A549 treated with GW870086 at 1 μM for 4 hours (cell line): ENCODE data around the gene RPP21. TPM values are rescaled to one million over a fixed set of nuclear protein-coding genes. Genes with fewer than 3 reads are reported as not detected.

ENCODE experiments used
- total RNA-seq: library from RNA; stranded (reverse); fragments of 200-300 nt; extraction: Qiagen RNA extraction; gene quantifications from 5 replicates; pipeline ENCODE4 v1.2.3, GENCODE V29; 2022; ENCODE audit warnings: low read depth

RPP21 gene
- total RNA-seq = 60.1 to 74.0 TPM (median 65.1 TPM) in 5 replicates

GRCh38 chr6:30344868-30345671 lies at the start of gene RPP21:
TSS of gene RPP21 (plus strand) at chr6:30345156. CDS start at chr6:30345172, 16 bp downstream.

GRCh38 chr6:30326526-30327231 lies 18.3 kb upstream of the RPP21 start, which contains the start of gene TRIM39:
TSS of gene TRIM39 (plus strand) at chr6:30326927. CDS start at chr6:30329318, 2,391 bp downstream.

Other genes starting within 250 kb of the RPP21 start
- 0.33 to 1.4 TPM (median 0.83 TPM) in 5 replicates for gene TRIM31, start 232.1 kb upstream of the RPP21 start, total RNA-seq
- gene TRIM40, start 209.0 kb upstream of the RPP21 start, total RNA-seq = not detected in 5 replicates
- gene TRIM10, start 183.9 kb upstream of the RPP21 start, total RNA-seq = not detected in 5 replicates
- gene TRIM15, start 181.6 kb upstream of the RPP21 start, total RNA-seq = not detected in 5 replicates
- 26.9 to 28.8 TPM (median 28.0 TPM) in 5 replicates for gene TRIM26, start 131.8 kb upstream of the RPP21 start, total RNA-seq
- 6.6 to 8.1 TPM (median 7.5 TPM) in 5 replicates for gene TRIM39, start 18.2 kb upstream of the RPP21 start, total RNA-seq
- gene HLA-E, start 144.4 kb downstream of the RPP21 start, total RNA-seq = 60.5 to 67.0 TPM (median 61.0 TPM) in 5 replicates
- gene GNL1, start 211.3 kb downstream of the RPP21 start, total RNA-seq = 26.4 to 35.9 TPM (median 35.3 TPM) in 5 replicates
- 15.3 to 16.8 TPM (median 16.2 TPM) in 5 replicates for gene PRR3, start 212.1 kb downstream of the RPP21 start, total RNA-seq
- 46.8 to 53.5 TPM (median 48.8 TPM) in 5 replicates for gene ABCF1, start 226.3 kb downstream of the RPP21 start, total RNA-seq